Panc1 (cell line): ENCODE data around the gene DSC3. TPM values are rescaled to one million over a fixed set of nuclear protein-coding genes. Genes with fewer than 3 reads are reported as not detected.

Source experiments
- ATAC-seq: fragments of 200-7000 bp; cut with Tn5 transposase; 2 replicates; pipeline ENCODE4 v1.9.1; 2020; ENCODE audit warnings: mild to moderate bottlenecking, moderate library complexity
- BruUV-seq: library from RNA; stranded (reverse); fragments of 400-500 nt; replicated peaks from 2 replicates; lab custom pipeline; 2021; lab: Mats Ljungman, UMichigan
- CTCF ChIA-PET: fragments of 300-600 bp; sonication (Branson Sonifier 250); formaldehyde crosslinking; loops from one replicate; lab custom pipeline; 2022; ENCODE audit warnings: antibody characterized with exemption; lab: Charles Lee
- POLR2A ChIA-PET: fragments of 300-600 bp; sonication (Branson Sonifier 250); formaldehyde crosslinking; loops from one replicate; lab custom pipeline; 2022; ENCODE audit warnings: antibody characterized with exemption; lab: Charles Lee
- DNase-seq: peaks from one replicate; pipeline ENCODE4 v3.0.0-alpha.2; 2010; ENCODE audit warnings: low read depth, low spot score
- H3K27ac ChIP-seq: 2 replicates; pipeline ENCODE4 v1.5.1; 2011; ENCODE audit warnings: mild to moderate bottlenecking, low read length, inconsistent platforms
- H3K27me3 ChIP-seq: fragments of 200-500 bp; sonication (Bioruptor generic); 2 replicates; pipeline ENCODE4 v1.6.0; 2014; ENCODE audit warnings: low read length, inconsistent platforms; ENCODE audit not compliant: control insufficient read depth, insufficient read depth
- H3K36me3 ChIP-seq: fragments of 200-500 bp; sonication (Bioruptor generic); 2 replicates; pipeline ENCODE4 v1.5.1; 2014; ENCODE audit warnings: inconsistent platforms, mild to moderate bottlenecking, low read length, moderate library complexity; ENCODE audit not compliant: control insufficient read depth, insufficient read depth
- H3K4me1 ChIP-seq: 2 replicates; pipeline ENCODE4 v1.5.1; 2011; ENCODE audit warnings: inconsistent platforms, mild to moderate bottlenecking, low read length, moderate library complexity; ENCODE audit not compliant: control insufficient read depth, insufficient read depth
- H3K4me3 ChIP-seq, 2 experiments: 2 replicates each; pipeline ENCODE4 v1.5.1; 2011 to 2012; ENCODE audit warnings: low read depth in 2 of 2, low read length in 2 of 2, mild to moderate bottlenecking in 2 of 2, inconsistent platforms in 1 of 2, moderate library complexity in 1 of 2
- H3K9me3 ChIP-seq: fragments of 200-500 bp; sonication (Bioruptor generic); 2 replicates; pipeline ENCODE4 v1.5.1; 2014; ENCODE audit warnings: low read depth, mild to moderate bottlenecking, inconsistent platforms, low read length, moderate library complexity; ENCODE audit not compliant: control insufficient read depth, insufficient read depth
- CTCF ChIP-seq: fragments of 450-650 bp; IDR thresholded peaks from 2 replicates; pipeline ENCODE4 v1.5.1; 2017; ENCODE audit warnings: mild to moderate bottlenecking
- POLR2AphosphoS5 ChIP-seq: IDR thresholded peaks from 2 replicates; pipeline ENCODE4 v1.6.1; 2012; ENCODE audit warnings: mild to moderate bottlenecking, low read depth, low read length, moderate library complexity
- SIN3A ChIP-seq: IDR thresholded peaks from 2 replicates; pipeline ENCODE4 v1.6.1; 2012; ENCODE audit warnings: low read depth, mild to moderate bottlenecking, low read length, moderate library complexity, borderline replicate concordance; ENCODE audit not compliant: insufficient read depth
- TCF7L2 ChIP-seq: IDR thresholded peaks from 2 replicates; pipeline ENCODE4 v1.6.1; 2011; ENCODE audit warnings: mild to moderate bottlenecking, low read depth, low read length, inconsistent platforms
- in situ Hi-C: cut with HindIII; loops from 2 replicates; pipeline ENCODE4 v1.10.0; 2016; ENCODE audit warnings: low sequenced_read_pairs, low pct_unique_long_range_greater_than_20kb
- intact Hi-C: fragments of 100-400 bp; cut with micrococcal nuclease; formaldehyde crosslinking; loops from one replicate; pipeline ENCODE4 v1.10.0; 2022; ENCODE audit not compliant: unreplicated experiment
- total RNA-seq: library from RNA; stranded (reverse); gene quantifications from one replicate; pipeline ENCODE4 v1.2.1, GENCODE V29; 2021; ENCODE audit not compliant: unreplicated experiment
- TF ChIP-seq, protein P1 (sequence below), 2 experiments: IDR thresholded peaks; 2 replicates each; pipeline ENCODE4 v1.6.1; 2011 to 2012; ENCODE audit warnings: low read depth in 2 of 2, control low read depth in 1 of 2, low read length in 1 of 2, mild to moderate bottlenecking in 1 of 2, moderate library complexity in 1 of 2; ENCODE audit not compliant: insufficient read depth in 1 of 2

Gene DSC3
- total RNA-seq, 1 experiment from 2014 or later: 0.23 TPM

DNA sequence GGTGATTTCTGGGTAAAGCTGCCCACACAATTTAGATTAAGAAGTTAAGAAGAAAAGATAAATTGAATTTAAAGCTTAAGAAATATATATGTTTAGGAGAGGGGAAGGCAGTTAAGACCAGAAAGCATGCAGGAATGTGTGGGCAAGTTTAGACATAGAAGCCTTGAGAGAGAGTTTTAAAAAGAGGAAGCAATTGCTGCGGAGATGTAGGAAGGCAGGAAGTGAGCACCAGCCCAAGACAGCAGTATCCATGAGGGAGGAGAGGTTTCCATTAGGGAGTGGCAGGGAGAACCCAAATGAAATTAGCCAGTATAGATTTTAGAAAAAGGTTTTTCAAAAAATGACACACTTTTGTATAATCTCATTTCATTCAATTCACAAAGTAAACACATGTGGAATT, 35.3 kb upstream of the DSC3 start:
- TF ChIP-seq POLR2AphosphoS5: no peak
- no peak for TF ChIP-seq SIN3A
- TF ChIP-seq, protein P1, sequence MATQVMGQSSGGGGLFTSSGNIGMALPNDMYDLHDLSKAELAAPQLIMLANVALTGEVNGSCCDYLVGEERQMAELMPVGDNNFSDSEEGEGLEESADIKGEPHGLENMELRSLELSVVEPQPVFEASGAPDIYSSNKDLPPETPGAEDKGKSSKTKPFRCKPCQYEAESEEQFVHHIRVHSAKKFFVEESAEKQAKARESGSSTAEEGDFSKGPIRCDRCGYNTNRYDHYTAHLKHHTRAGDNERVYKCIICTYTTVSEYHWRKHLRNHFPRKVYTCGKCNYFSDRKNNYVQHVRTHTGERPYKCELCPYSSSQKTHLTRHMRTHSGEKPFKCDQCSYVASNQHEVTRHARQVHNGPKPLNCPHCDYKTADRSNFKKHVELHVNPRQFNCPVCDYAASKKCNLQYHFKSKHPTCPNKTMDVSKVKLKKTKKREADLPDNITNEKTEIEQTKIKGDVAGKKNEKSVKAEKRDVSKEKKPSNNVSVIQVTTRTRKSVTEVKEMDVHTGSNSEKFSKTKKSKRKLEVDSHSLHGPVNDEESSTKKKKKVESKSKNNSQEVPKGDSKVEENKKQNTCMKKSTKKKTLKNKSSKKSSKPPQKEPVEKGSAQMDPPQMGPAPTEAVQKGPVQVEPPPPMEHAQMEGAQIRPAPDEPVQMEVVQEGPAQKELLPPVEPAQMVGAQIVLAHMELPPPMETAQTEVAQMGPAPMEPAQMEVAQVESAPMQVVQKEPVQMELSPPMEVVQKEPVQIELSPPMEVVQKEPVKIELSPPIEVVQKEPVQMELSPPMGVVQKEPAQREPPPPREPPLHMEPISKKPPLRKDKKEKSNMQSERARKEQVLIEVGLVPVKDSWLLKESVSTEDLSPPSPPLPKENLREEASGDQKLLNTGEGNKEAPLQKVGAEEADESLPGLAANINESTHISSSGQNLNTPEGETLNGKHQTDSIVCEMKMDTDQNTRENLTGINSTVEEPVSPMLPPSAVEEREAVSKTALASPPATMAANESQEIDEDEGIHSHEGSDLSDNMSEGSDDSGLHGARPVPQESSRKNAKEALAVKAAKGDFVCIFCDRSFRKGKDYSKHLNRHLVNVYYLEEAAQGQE (IDR thresholded peaks at IDR 0.05; ENCODE audit: insufficient read depth in 1 of 2, low read depth in 2 of 2, low read length in 1 of 2): no peak
- no peak for TF ChIP-seq TCF7L2
- TF ChIP-seq CTCF: no peak
- H3K9me3 ChIP-seq: no peaks in the 10 kb centered on the region
- ChIA-PET CTCF (no interaction called here), POLR2A (no interaction called here)
- no peaks in the 10 kb centered on the region for H3K36me3 ChIP-seq
- H3K4me1 ChIP-seq: no peaks in the 10 kb centered on the region
- BruUV-seq: no TSS peak
- DNase-seq (no peak), ATAC-seq (no peak)
- H3K27me3 ChIP-seq: no peaks in the 10 kb centered on the region
- in situ Hi-C loops (no loop called here), intact Hi-C loops (no loop called here)
- H3K27ac ChIP-seq: no peak overlapping the region
- H3K4me3 ChIP-seq: no peak overlapping the region

- TF ChIP-seq POLR2AphosphoS5: no peak
- TF ChIP-seq SIN3A: no peak
- TF ChIP-seq, protein P1 (IDR thresholded peaks at IDR 0.05; ENCODE audit: insufficient read depth in 1 of 2, low read depth in 2 of 2, low read length in 1 of 2): no peak
- no peak for TF ChIP-seq CTCF
- no peaks in the 10 kb centered on the region for H3K4me1 ChIP-seq
- DNase-seq: no peak
- BruUV-seq: no TSS peak
- ATAC-seq: no peak
- ChIA-PET CTCF (no interaction called here), POLR2A (no interaction called here)
- H3K4me3 ChIP-seq: no peak overlapping the region
- H3K27me3 ChIP-seq: no peaks in the 10 kb centered on the region
- in situ Hi-C loops (no loop called here), intact Hi-C loops (no loop called here)
- no peak overlapping the region for H3K27ac ChIP-seq
- H3K36me3 ChIP-seq: no peaks in the 10 kb centered on the region
- no peaks in the 10 kb centered on the region for H3K9me3 ChIP-seq
These were observed 29.6 kb upstream of the DSC3 start for GRCh38 chr18:31072175-31072574.
